ENCODE results near the gene RFPL4A.
"Not testable (repeated sequence)": the region's sequence is repeated elsewhere in the genome, so short reads cannot be mapped to it uniquely, and the experiment has no call there.

The RFPL4A gene

DNA sequence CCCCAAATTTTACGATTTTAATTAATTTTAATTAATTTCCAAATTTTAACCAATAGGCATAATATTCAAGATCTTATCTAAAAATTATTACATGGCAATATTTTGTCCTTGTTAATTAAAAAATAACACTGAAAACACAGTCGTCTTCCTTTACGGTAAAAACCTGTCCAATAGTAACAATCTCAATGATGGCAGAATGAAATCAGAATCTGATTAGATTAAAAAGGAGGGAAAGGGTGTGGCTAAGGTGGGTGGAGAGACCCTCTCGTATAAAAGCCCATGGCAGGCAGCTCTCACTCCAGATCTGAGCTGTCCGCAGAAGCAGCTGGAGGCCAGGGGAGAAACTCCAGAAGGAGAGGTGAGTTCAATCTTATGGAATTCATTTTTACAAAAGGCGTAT lies 9.9 kb downstream of the RFPL4A start, which contains the start of gene RFPL4AL1:
Gene RFPL4AL1, plus strand, starts transcription at position 301 of the 400 bp plus-strand sequence. CDS start 2,687 bp downstream, outside the sequence.
- not testable (repeated sequence) for H3K27ac Mint-ChIP-seq, H3K36me3 Mint-ChIP-seq, H3K4me1 Mint-ChIP-seq, ATAC-seq, H3K4me3 Mint-ChIP-seq
- peaks cover 43% of the 10 kb centered on the region for H3K27me3 Mint-ChIP-seq
- H3K9me3 Mint-ChIP-seq: peaks cover 16% of the 10 kb centered on the region

GRCh38 chr19:55769632-55770031 lies 10.7 kb downstream of the RFPL4A start:
- H3K27ac Mint-ChIP-seq, ATAC-seq, H3K4me1 Mint-ChIP-seq, H3K36me3 Mint-ChIP-seq, H3K4me3 Mint-ChIP-seq: not testable (repeated sequence)
- Mint-ChIP-seq H3K9me3 (peaks cover 16% of the 10 kb centered on the region), H3K27me3 (peaks cover 42% of the 10 kb centered on the region)

- Mint-ChIP-seq H3K9me3 (peaks cover 3% of the 10 kb centered on the region), H3K4me3 (no peak overlapping the region), H3K4me1 (no peaks in the 10 kb centered on the region), H3K27me3 (peaks cover 74% of the 10 kb centered on the region), H3K27ac (no peak overlapping the region), H3K36me3 (no peaks in the 10 kb centered on the region)
- ATAC-seq: no peak
Observed at GRCh38 chr19:55777528-55777927, 18.6 kb downstream of the RFPL4A start.

GRCh38 chr19:55778331-55778730 lies 19.4 kb downstream of the RFPL4A start:
- no peak for ATAC-seq
- no peaks in the 10 kb centered on the region for H3K36me3 Mint-ChIP-seq
- no peaks in the 10 kb centered on the region for H3K4me1 Mint-ChIP-seq
- no peak overlapping the region for H3K27ac Mint-ChIP-seq
- peaks cover 74% of the 10 kb centered on the region for H3K27me3 Mint-ChIP-seq
- H3K4me3 Mint-ChIP-seq: no peak overlapping the region
- H3K9me3 Mint-ChIP-seq: peaks cover 3% of the 10 kb centered on the region

- no peak overlapping the region for H3K27ac Mint-ChIP-seq
- peaks cover 56% of the 10 kb centered on the region for H3K27me3 Mint-ChIP-seq
- H3K4me3 Mint-ChIP-seq: no peak overlapping the region
- peaks cover 3% of the 10 kb centered on the region for H3K9me3 Mint-ChIP-seq
- H3K36me3 Mint-ChIP-seq: no peaks in the 10 kb centered on the region
- no peak for ATAC-seq
- no peaks in the 10 kb centered on the region for H3K4me1 Mint-ChIP-seq
Observed at GRCh38 chr19:55781112-55781511, 22.2 kb downstream of the RFPL4A start.

GRCh38 chr19:55795021-55795420 lies 36.1 kb downstream of the RFPL4A start:
- Mint-ChIP-seq H3K4me3 (no peak overlapping the region), H3K27ac (no peak overlapping the region), H3K9me3 (no peaks in the 10 kb centered on the region), H3K27me3 (no peaks in the 10 kb centered on the region), H3K4me1 (no peaks in the 10 kb centered on the region), H3K36me3 (peaks cover 6% of the 10 kb centered on the region)
- no peak for ATAC-seq

- peak; percentile 70 for ATAC-seq
- H3K4me1 Mint-ChIP-seq: peaks cover 14% of the 10 kb centered on the region
- no peaks in the 10 kb centered on the region for H3K27me3 Mint-ChIP-seq
- peaks cover 3% of the 10 kb centered on the region for H3K9me3 Mint-ChIP-seq
- H3K4me3 Mint-ChIP-seq: no peak overlapping the region
- peaks cover 9% of the 10 kb centered on the region for H3K36me3 Mint-ChIP-seq
- peak overlapping the region; percentile 65 for H3K27ac Mint-ChIP-seq
Observed at GRCh38 chr19:55801416-55801815, 42.5 kb downstream of the RFPL4A start.

DNA sequence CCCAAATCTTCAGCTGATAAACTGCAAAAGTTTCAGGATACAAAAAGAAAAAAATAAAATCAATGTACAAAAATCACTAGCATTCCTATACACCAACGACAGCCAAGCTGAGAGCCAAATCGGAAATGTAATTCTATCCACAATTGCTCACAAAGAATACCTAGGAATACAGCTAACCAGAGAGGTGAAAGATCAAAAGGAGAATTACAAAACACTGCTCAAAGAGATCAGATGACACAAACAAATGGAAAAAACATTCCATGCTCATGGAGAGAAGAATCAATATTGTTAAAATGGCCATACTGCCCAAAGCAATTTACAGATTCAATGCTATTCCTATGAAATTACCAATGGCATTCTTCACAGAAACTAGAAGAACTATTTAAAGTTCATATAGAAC lies 43.4 kb downstream of the RFPL4A start:
- H3K9me3 Mint-ChIP-seq: peaks cover 3% of the 10 kb centered on the region
- H3K36me3 Mint-ChIP-seq: peaks cover 9% of the 10 kb centered on the region
- ATAC-seq: no peak
- peaks cover 14% of the 10 kb centered on the region for H3K4me1 Mint-ChIP-seq
- H3K27me3 Mint-ChIP-seq: no peaks in the 10 kb centered on the region
- no peak overlapping the region for H3K4me3 Mint-ChIP-seq
- H3K27ac Mint-ChIP-seq: no peak overlapping the region

GRCh38 chr19:55809381-55810058 lies 50.6 kb downstream of the RFPL4A start:
- peak; percentile 93 for ATAC-seq
- peaks cover 8% of the 10 kb centered on the region for H3K36me3 Mint-ChIP-seq
- H3K4me3 Mint-ChIP-seq: peak overlapping the region; percentile 36
- no peaks in the 10 kb centered on the region for H3K9me3 Mint-ChIP-seq
- H3K27me3 Mint-ChIP-seq: peaks cover 35% of the 10 kb centered on the region
- H3K4me1 Mint-ChIP-seq: peaks cover 6% of the 10 kb centered on the region
- no peak overlapping the region for H3K27ac Mint-ChIP-seq

- Mint-ChIP-seq H3K4me3 (no peak overlapping the region), H3K27ac (no peak overlapping the region), H3K36me3 (peaks cover 4% of the 10 kb centered on the region), H3K27me3 (peaks cover 52% of the 10 kb centered on the region), H3K9me3 (no peaks in the 10 kb centered on the region), H3K4me1 (peaks cover 6% of the 10 kb centered on the region)
- no peak for ATAC-seq
Observed at GRCh38 chr19:55811340-55811739, 52.4 kb downstream of the RFPL4A start.

DNA sequence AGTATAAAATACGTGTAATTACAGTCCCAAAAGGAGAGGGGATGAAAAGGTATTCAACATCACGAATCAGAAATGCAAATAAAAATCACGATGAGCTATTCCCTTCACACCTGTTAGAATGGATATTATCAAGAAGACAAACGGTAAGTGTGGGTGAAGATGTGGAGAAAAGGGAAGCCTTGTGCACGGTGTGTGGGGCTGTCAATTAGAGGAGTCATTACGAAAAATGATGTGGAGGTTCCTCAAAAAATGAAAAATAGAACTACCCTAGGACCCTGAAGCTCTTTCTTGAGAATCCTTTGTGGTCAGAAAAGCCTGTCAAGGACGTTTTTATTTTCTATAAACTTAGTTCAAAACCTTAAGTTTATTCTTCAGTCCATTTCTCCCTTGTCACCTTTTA lies 53.6 kb downstream of the RFPL4A start:
- Mint-ChIP-seq H3K27me3 (peaks cover 52% of the 10 kb centered on the region), H3K36me3 (peaks cover 4% of the 10 kb centered on the region), H3K4me1 (peaks cover 6% of the 10 kb centered on the region), H3K27ac (no peak overlapping the region), H3K4me3 (no peak overlapping the region), H3K9me3 (no peaks in the 10 kb centered on the region)
- no peak for ATAC-seq

Data from stimulated activated memory B cell treated with anti-CD40 and anti-IgM and Interleukin-4, amounts not matched to agents 10 μg/mL and 1 μg/mL and 100 μg/mL, for 72 hours (primary cell).